Parathyroid adenoma (tissue), 2 donors: Measurements from ENCODE around the gene PCSK6.

Source experiments
- H2AFZ ChIP-seq: fragments of 300-600 bp; sonication (generic); one replicate; pipeline ENCODE4 v1.7.0; 2017; ENCODE audit warnings: antibody characterized with exemption, mild to moderate bottlenecking
- H3K27ac ChIP-seq: fragments of 300-600 bp; sonication (generic); one replicate; pipeline ENCODE4 v1.7.0; 2017
- H3K27me3 ChIP-seq: fragments of 300-600 bp; sonication (generic); one replicate; pipeline ENCODE4 v1.7.0; 2017; ENCODE audit warnings: low read length; ENCODE audit not compliant: control insufficient read depth, insufficient read depth
- H3K36me3 ChIP-seq: fragments of 300-600 bp; sonication (generic); one replicate; pipeline ENCODE4 v1.7.0; 2017; ENCODE audit warnings: low read length; ENCODE audit not compliant: control insufficient read depth, insufficient read depth
- H3K4me1 ChIP-seq: fragments of 300-600 bp; sonication (generic); one replicate; pipeline ENCODE4 v1.7.0; 2017; ENCODE audit warnings: control low read depth
- H3K4me2 ChIP-seq: fragments of 300-600 bp; sonication (generic); one replicate; pipeline ENCODE4 v1.7.0; 2017; ENCODE audit warnings: low read length
- H3K4me3 ChIP-seq: fragments of 300-600 bp; sonication (generic); one replicate; pipeline ENCODE4 v1.7.0; 2017; ENCODE audit warnings: low read depth, low read length
- H3K79me2 ChIP-seq: fragments of 300-600 bp; sonication (generic); one replicate; pipeline ENCODE4 v1.7.0; 2017; ENCODE audit warnings: control low read depth
- H3K9ac ChIP-seq: fragments of 300-600 bp; sonication (generic); one replicate; pipeline ENCODE4 v1.7.0; 2017; ENCODE audit warnings: mild to moderate bottlenecking
- H3K9me3 ChIP-seq: fragments of 300-600 bp; sonication (generic); one replicate; pipeline ENCODE4 v1.7.0; 2017; ENCODE audit warnings: low read length; ENCODE audit not compliant: control insufficient read depth
- CTCF ChIP-seq: fragments of 300-600 bp; sonication (generic); IDR thresholded peaks from one replicate; pipeline ENCODE4 v1.7.0; 2017; ENCODE audit warnings: antibody characterized with exemption, mild to moderate bottlenecking
- donor health status: primary hyperparathyroidism.

Gene PCSK6

GRCh38 chr15:101427606-101428487, 61.7 kb downstream of the PCSK6 start:
- H3K4me1 ChIP-seq = no peaks in the 10 kb centered on the region
- H3K27ac ChIP-seq = no peak overlapping the region
- H3K36me3 ChIP-seq = no peaks in the 10 kb centered on the region
- H3K79me2 ChIP-seq = no peaks in the 10 kb centered on the region
- H3K4me3 ChIP-seq = no peak overlapping the region
- no peak overlapping the region for H3K9ac ChIP-seq
- H2AFZ ChIP-seq = no peak overlapping the region
- TF ChIP-seq CTCF = no peak
- no peaks in the 10 kb centered on the region for H3K27me3 ChIP-seq
- H3K9me3 ChIP-seq = no peaks in the 10 kb centered on the region
- no peak overlapping the region for H3K4me2 ChIP-seq

DNA sequence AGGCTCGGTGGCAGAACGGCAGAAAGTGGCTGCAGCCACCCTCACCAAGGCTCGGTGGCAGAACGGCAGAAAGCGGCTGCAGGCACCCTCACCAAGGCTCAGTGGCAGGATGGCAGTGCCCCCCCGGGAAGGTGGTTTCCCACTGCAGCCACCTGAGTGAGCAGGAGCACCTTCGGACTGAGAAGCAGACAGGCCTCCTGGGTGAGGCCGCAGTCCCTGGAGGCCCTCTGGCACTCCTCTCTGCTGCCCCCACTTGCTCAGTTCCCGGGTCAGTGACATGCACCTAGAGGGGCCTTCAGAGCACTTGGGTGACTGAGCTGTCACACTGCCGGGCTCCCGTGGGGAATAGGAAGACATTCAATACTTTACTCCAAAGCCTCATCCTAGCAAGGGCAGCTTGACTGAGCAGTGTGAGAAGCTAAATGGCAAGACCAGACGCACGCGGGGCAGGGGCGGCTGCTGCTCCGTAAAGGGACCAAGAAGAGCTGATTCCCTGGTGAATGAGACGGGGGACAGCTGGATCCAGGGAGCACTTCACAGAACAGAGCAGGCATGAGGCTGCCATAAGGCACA, 62.7 kb downstream of the PCSK6 start:
- Histone ChIP-seq H3K27me3 (no peaks in the 10 kb centered on the region), H3K4me3 (no peak overlapping the region), H3K36me3 (no peaks in the 10 kb centered on the region), H2AFZ (no peak overlapping the region), H3K27ac (no peak overlapping the region), H3K9ac (no peak overlapping the region), H3K4me1 (no peaks in the 10 kb centered on the region), H3K4me2 (no peak overlapping the region), H3K79me2 (no peaks in the 10 kb centered on the region), H3K9me3 (no peaks in the 10 kb centered on the region)
- TF ChIP-seq CTCF = no peak

- Histone ChIP-seq H3K4me3 (no peak overlapping the region), H3K79me2 (no peaks in the 10 kb centered on the region), H3K4me2 (no peak overlapping the region), H3K9ac (no peak overlapping the region), H3K4me1 (no peaks in the 10 kb centered on the region), H3K9me3 (no peaks in the 10 kb centered on the region), H2AFZ (no peak overlapping the region), H3K36me3 (no peaks in the 10 kb centered on the region), H3K27ac (no peak overlapping the region), H3K27me3 (no peaks in the 10 kb centered on the region)
- TF ChIP-seq CTCF = no peak
These were observed 63.6 kb downstream of the PCSK6 start for GRCh38 chr15:101425787-101426365.

DNA sequence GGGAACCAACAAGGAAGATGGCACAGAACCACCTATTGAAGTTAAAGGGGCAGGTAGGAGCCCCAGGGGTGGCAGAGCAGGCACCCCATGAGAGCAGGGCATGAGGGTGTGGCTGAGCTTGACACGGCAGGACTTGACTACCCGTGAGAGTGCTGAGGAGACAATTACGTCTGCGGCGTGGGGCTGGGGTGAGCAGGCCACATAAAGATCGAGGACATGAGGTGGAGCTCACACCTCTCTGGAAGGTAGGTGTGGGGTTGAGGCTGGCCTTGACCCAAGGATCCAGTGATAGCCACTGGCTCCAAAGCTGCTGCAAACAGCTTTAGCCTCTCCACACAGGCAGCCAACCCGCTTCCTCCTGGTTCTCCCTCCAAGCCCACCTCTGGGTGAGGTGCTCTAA, 64.5 kb downstream of the PCSK6 start:
- H3K4me2 ChIP-seq = no peak overlapping the region
- H2AFZ ChIP-seq = no peak overlapping the region
- H3K9ac ChIP-seq = no peak overlapping the region
- H3K36me3 ChIP-seq = no peaks in the 10 kb centered on the region
- H3K9me3 ChIP-seq = no peaks in the 10 kb centered on the region
- no peaks in the 10 kb centered on the region for H3K4me1 ChIP-seq
- H3K27ac ChIP-seq = no peak overlapping the region
- H3K79me2 ChIP-seq = no peaks in the 10 kb centered on the region
- no peak for TF ChIP-seq CTCF
- H3K27me3 ChIP-seq = no peaks in the 10 kb centered on the region
- no peak overlapping the region for H3K4me3 ChIP-seq
